Liver (tissue), 3 donors: ENCODE results near the gene CHRNG.
A peak's percentile ranks its signal among the peaks of the same experiment; 100 is the strongest.

Experiments
- EGR1 ChIP-seq, 2 donors: IDR thresholded peaks; 2 replicates each; pipeline ENCODE4 v1.6.1; 2016 to 2018; ENCODE audit warnings: antibody characterized with exemption in 2 of 2, low read depth in 2 of 2
- SP1 ChIP-seq: IDR thresholded peaks from 2 replicates; pipeline ENCODE4 v1.6.1; 2018; ENCODE audit warnings: antibody characterized with exemption, mild to moderate bottlenecking
- TAF1 ChIP-seq: conservative IDR thresholded peaks from 2 replicates; pipeline ENCODE4 v1.6.1; 2016; ENCODE audit warnings: antibody characterized with exemption, mild to moderate bottlenecking
- TF ChIP-seq, protein P1 (sequence below): fragments of 150-350 bp; IDR thresholded peaks from 2 replicates; pipeline ENCODE4 v1.5.1; 2017; ENCODE audit warnings: improper control_type of control experiment, low read depth, low read length; ENCODE audit not compliant: missing input control
- TF ChIP-seq, protein P2 (sequence below): IDR thresholded peaks from 2 replicates; pipeline ENCODE4 v1.6.1; 2016; ENCODE audit warnings: antibody characterized with exemption, mild to moderate bottlenecking
- donor health status: healthy.
- donor health status: healthy.

- TF ChIP-seq SP1 (peak; percentile 30), EGR1 (IDR thresholded peaks at IDR 0.05; ENCODE audit: low read depth in 2 of 2) (no peak), TAF1 (no peak)
- TF ChIP-seq, protein P1, sequence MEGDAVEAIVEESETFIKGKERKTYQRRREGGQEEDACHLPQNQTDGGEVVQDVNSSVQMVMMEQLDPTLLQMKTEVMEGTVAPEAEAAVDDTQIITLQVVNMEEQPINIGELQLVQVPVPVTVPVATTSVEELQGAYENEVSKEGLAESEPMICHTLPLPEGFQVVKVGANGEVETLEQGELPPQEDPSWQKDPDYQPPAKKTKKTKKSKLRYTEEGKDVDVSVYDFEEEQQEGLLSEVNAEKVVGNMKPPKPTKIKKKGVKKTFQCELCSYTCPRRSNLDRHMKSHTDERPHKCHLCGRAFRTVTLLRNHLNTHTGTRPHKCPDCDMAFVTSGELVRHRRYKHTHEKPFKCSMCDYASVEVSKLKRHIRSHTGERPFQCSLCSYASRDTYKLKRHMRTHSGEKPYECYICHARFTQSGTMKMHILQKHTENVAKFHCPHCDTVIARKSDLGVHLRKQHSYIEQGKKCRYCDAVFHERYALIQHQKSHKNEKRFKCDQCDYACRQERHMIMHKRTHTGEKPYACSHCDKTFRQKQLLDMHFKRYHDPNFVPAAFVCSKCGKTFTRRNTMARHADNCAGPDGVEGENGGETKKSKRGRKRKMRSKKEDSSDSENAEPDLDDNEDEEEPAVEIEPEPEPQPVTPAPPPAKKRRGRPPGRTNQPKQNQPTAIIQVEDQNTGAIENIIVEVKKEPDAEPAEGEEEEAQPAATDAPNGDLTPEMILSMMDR: no peak
- TF ChIP-seq, protein P2, sequence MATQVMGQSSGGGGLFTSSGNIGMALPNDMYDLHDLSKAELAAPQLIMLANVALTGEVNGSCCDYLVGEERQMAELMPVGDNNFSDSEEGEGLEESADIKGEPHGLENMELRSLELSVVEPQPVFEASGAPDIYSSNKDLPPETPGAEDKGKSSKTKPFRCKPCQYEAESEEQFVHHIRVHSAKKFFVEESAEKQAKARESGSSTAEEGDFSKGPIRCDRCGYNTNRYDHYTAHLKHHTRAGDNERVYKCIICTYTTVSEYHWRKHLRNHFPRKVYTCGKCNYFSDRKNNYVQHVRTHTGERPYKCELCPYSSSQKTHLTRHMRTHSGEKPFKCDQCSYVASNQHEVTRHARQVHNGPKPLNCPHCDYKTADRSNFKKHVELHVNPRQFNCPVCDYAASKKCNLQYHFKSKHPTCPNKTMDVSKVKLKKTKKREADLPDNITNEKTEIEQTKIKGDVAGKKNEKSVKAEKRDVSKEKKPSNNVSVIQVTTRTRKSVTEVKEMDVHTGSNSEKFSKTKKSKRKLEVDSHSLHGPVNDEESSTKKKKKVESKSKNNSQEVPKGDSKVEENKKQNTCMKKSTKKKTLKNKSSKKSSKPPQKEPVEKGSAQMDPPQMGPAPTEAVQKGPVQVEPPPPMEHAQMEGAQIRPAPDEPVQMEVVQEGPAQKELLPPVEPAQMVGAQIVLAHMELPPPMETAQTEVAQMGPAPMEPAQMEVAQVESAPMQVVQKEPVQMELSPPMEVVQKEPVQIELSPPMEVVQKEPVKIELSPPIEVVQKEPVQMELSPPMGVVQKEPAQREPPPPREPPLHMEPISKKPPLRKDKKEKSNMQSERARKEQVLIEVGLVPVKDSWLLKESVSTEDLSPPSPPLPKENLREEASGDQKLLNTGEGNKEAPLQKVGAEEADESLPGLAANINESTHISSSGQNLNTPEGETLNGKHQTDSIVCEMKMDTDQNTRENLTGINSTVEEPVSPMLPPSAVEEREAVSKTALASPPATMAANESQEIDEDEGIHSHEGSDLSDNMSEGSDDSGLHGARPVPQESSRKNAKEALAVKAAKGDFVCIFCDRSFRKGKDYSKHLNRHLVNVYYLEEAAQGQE: peak; percentile 77
These were observed 49.4 kb downstream of the CHRNG start for GRCh38 chr2:232588680-232589585.
